NCI-H2029 treated with DMSO at 0.1 percent for 48 hours (cell line): ENCODE data around the gene PGK2.
"Not testable (repeated sequence)": the region's sequence is repeated elsewhere in the genome, so short reads cannot be mapped to it uniquely, and the experiment has no call there.

Experiments
- DNase-seq: peaks from one replicate; lab custom pipeline; 2025; lab: John Stamatoyannopoulos, UW

The PGK2 gene

GRCh38 chr6:49787176-49787575 is at the start of gene PGK2:
Gene PGK2, minus strand, starts transcription at chr6:49787285. Its CDS starts 98 bp downstream, at chr6:49787187.
- DNase-seq: no peak

- DNase-seq: no peak
Observed at GRCh38 chr6:49835140-49835539, 48.1 kb upstream of the PGK2 start.

DNA sequence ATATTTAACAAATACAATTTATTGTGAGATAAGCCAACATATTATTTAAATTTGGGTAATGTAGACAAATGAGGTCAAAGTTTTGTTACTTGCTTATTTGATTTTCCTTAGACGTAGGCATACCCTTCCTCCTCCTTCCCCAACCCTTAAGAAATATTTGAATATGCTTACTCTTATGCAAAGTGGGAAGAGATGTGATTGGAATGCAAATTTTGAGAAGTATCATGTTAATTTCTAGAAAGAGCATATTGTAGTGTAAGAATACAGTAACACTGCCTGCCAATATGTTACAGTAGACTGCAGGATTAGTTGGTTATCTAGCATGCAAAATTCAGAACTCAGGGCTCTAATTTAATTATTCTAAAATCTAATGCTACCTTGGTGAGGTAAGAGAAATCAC is 46.3 kb upstream of the PGK2 start:
- no peak for DNase-seq

DNA sequence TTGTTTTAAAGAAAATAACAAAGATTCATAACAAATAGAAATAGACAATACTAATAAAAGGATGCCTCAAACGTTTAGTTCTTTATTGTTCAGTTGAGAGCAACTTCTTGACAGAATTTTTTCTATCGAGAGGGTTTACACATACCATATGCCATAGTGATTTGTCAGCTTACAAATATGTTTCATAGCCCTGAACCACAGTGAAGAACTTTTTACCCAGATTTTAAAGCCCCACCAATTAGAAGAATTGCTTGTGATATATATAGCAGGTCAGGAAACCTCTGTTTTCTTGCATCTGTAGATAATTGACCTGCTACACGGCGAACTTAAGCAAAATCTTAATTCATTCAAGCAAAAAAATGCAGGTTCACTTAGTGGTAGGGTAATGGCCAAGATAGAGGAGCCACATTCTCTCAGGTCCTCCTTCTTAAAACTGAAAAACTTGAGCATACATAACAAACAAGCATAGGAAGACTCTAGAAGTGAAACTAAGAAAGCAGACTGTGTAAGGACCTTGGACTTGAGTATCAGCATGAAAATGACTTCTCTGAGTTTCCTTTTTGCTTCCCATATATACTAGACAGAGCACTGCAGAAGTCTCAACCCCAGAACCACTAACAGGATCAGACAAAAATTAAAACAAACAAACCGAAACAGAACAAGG is 39.8 kb upstream of the PGK2 start:
- DNase-seq: no peak

- DNase-seq: no peak
Observed at GRCh38 chr6:49815166-49815565, 28.1 kb upstream of the PGK2 start.

DNA sequence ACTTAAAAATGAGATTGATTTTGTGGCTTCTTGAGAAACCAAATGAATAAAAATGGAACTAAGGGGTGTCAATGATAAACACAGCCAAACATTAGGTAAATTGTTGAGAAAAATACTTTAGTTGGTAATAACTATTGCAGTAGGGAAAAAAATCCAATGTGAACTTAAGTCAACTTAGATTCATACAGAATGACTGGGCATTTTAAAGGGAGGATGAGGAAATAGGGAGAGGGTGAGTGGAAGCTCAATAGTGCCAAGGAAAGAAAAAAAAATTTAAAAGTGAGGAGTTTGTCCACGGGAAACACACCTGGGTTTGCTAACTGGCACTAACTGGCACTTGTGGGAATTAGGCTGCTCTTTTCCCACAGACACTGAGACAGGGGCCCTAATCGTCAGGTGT is 26.2 kb upstream of the PGK2 start:
- DNase-seq: no peak

GRCh38 chr6:49806145-49806544 is 19.1 kb upstream of the PGK2 start:
- DNase-seq: no peak

- DNase-seq: no peak
Observed at GRCh38 chr6:49805246-49805645, 18.2 kb upstream of the PGK2 start.

- DNase-seq: no peak
Observed at GRCh38 chr6:49801525-49801924, 14.4 kb upstream of the PGK2 start.

GRCh38 chr6:49799090-49799489 is 12.0 kb upstream of the PGK2 start:
- DNase-seq: no peak

DNA sequence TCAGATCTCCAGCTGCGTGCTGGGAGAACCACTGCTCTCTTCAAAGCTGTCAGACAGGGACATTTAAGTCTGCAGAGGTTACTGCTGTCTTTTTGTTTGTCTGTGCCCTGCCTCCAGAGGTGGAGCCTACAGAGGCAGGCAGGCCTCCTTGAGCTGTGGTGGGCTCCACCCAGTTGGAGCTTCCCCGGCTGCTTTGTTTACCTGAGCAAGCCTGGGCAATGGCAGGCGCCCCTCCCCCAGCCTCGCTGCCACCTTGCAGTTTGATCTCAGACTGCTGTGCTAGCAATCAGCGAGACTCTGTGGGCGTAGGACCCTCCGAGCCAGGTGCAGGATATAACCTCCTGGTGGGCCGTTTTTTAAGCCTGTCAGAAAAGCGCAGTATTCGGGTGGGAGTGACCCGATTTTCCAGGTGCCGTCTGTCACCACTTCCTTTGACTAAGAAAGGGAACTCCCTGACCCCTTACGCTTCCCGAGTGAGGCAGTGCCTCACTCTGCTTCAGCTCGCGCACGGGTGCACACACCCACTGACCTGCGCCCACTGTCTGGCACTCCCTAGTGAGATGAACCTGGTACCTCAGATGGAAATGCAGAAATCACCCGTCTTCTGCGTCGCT is 9.9 kb upstream of the PGK2 start:
- DNase-seq: not testable (repeated sequence)

DNA sequence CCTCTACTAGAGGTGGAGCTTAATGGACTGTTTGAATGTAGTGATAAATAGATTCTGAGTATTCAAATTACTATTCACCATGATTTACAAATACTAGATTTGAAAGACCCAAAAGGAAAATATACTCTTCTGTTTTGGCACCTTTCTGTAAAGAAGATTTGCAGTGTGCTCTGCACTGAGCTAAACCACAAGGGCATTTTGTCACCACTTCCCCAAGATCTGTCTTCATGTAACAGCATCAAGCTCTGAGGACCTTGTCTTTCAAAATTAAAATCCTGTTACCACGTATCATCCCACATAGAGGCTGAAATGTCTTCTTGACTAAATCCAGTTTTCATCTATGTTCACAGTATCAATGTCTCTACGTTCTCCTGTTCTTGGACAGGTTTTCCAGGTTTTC is 3.3 kb upstream of the PGK2 start:
- DNase-seq: no peak

DNA sequence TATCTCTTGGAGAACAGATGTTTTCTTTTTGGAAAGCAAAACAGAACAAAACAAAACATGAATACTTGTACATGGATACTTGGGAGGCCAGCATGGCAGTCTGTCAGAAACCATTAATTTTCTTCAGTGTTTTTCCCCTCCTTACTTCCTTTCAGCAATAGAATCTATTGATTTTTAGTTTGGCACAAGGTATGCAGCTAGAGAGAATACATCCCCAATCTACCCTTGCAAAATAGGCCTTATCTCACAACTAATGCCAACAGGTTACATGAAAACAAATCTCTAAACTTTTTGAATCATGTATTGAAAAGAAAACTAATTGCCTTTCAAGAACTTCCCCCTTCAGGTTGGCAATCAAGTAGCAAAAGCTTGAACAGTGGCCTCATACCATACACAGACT is 2.8 kb downstream of the PGK2 start:
- DNase-seq: no peak

- DNase-seq: no peak
Observed at GRCh38 chr6:49782725-49783124, 4.4 kb downstream of the PGK2 start.

- no peak for DNase-seq
Observed at GRCh38 chr6:49782293-49782692, 4.8 kb downstream of the PGK2 start.

DNA sequence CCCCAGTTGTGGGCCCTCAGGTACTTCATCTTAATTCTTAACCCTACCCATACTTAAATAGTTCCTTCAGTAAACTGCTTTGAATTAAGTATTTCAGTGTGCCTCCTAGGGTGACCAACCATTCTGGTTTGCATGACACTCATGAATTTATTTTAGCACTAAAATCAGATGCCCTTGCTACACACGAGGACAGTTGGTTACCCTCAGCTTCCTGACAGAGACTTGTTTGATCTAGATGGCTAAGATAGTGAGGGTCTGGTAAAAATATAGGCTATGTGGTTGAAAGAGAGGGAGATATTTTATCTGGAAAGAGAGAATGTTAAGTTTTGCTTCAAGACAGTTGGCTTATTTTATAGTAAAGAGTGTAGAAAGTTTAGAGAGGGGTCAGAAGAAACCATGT is 10.6 kb downstream of the PGK2 start:
- DNase-seq: no peak

DNA sequence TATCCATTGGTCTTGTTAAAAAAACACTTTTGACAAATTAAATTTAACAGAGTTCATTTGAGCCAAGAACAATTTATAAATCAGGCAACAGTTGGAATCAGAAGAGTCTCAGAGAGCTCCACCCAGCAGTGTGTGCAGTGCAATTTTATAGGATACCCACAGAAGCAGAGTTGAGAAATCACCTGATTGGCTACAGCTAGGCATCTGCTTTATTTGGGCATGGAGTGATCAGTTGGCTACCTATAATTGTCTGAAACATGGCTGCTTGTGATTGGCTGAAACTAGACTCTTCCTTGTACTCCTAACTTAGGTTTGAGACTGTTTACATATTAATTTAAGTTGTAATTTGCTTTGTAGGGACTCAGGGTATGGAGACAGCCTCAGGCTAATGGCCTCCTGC is 12.0 kb downstream of the PGK2 start:
- DNase-seq: no peak

- no peak for DNase-seq
Observed at GRCh38 chr6:49772285-49772684, 14.8 kb downstream of the PGK2 start.

- no peak for DNase-seq
Observed at GRCh38 chr6:49766762-49767161, 20.3 kb downstream of the PGK2 start.

DNA sequence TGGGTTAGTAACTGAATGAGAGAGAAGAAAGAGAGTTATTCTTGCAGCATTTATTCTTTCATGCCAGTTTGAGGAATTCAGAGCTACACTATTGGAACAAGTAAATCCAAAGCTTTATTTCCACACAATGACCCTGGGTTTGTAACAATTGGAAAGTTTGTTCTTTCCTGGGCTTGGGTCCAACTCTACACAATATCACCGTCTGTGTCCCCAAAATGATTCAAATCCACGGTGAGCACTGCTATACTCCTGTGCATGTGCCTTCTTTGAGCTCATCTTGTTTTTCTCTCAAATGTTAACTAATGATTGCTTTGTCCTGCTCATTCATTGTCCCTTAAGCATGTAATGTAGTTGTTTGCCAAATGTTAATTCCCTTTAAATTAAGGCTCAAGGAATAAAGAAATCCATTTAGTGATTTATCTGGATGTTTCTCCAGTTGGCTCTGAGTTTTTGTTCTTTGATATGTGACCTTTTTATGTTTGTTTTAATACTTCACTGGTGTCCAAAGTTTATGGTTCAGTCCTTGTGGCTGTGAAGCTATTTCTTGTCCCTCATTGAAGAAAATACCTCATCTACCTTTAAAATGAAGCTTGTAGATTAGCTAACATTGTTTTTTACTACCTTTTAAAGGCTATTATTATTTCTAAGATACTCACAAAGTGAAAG is 22.4 kb downstream of the PGK2 start:
- no peak for DNase-seq

DNA sequence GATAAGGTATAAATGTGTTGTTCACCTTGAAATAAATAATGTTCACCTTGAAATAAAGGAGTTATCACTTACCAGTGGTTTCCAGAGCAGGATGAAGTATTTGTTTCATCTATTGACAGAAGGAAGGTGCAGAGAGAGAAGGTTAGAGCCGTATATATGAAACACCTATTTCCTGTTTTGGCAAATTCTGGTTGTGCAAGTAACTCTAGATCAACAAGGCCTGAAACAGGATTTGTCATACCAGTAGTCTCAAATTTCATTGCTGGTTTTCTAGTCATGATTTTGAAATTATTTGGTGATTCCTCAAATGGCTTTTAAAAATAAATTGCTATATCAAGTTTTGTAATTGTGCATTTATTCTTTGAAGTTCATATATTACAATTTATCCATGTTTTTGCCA is 42.8 kb downstream of the PGK2 start, which contains the start of gene CRISP3:
Gene CRISP3, minus strand, starts transcription at position 130 of the 400 bp plus-strand sequence. Its CDS starts 21 bp downstream, at position 109.
- DNase-seq: peak; percentile 61

GRCh38 chr6:49743429-49743828 is 43.7 kb downstream of the PGK2 start:
- no peak for DNase-seq

DNA sequence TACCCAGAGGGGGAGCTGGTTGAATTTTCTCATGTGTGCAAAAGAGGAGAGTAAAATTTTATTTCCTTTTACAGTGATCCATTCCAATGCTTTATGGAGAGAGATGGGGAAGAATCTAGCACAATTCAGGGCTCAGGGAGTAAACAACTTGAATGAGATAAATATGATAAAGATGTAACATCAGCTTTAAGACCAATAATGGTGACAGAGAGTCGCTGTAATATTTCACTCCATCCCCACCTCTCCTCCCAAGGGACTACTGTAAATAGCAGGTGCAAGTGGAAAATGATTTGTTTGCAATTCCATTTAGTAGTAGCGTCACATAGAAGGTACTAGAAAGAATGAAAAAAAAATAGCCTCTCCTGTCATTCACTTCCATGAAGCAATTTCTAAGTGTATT is 47.7 kb downstream of the PGK2 start:
- no peak for DNase-seq
